SK-N-SH treated with all-trans-retinoic acid at 6 μM for 48 hours (cell line): Measurements from ENCODE around the gene YLPM1.

ENCODE experiments used
- CREB5 ChIP-seq: fragments of 250-450 bp; sonication (Bioruptor Pico); IDR thresholded peaks from 2 replicates; pipeline ENCODE4 v1.5.1; 2020; ENCODE audit warnings: low read depth, mild to moderate bottlenecking, moderate library complexity
- CSDC2 ChIP-seq: fragments of 250-450 bp; sonication (Bioruptor Pico); IDR thresholded peaks from 2 replicates; pipeline ENCODE4 v1.5.0; 2020; ENCODE audit warnings: mild to moderate bottlenecking, moderate library complexity
- CSRNP3 ChIP-seq: fragments of 250-450 bp; sonication (Bioruptor Pico); IDR thresholded peaks from 2 replicates; pipeline ENCODE4 v1.5.1; 2021; ENCODE audit warnings: mild to moderate bottlenecking, moderate library complexity
- GLIS3 ChIP-seq: fragments of 250-450 bp; sonication (Bioruptor Pico); IDR thresholded peaks from 2 replicates; pipeline ENCODE4 v1.5.0; 2020; ENCODE audit warnings: mild to moderate bottlenecking, moderate library complexity
- ISL1 ChIP-seq: fragments of 250-450 bp; sonication (Bioruptor Pico); IDR thresholded peaks from 2 replicates; pipeline ENCODE4 v2.1.2; 2022; ENCODE audit warnings: mild to moderate bottlenecking, moderate library complexity
- PATZ1 ChIP-seq: fragments of 250-450 bp; sonication (Bioruptor Pico); IDR thresholded peaks from 2 replicates; pipeline ENCODE4 v1.8.0; 2020; ENCODE audit warnings: mild to moderate bottlenecking, moderate library complexity, borderline replicate concordance
- POU6F1 ChIP-seq: fragments of 250-450 bp; sonication (Bioruptor Pico); IDR thresholded peaks from 2 replicates; pipeline ENCODE4 v1.8.0; 2021; ENCODE audit warnings: low read depth, mild to moderate bottlenecking, moderate library complexity, borderline replicate concordance
- RARB ChIP-seq: fragments of 250-450 bp; sonication (Bioruptor Pico); IDR thresholded peaks from 2 replicates; pipeline ENCODE4 v1.8.0; 2021; ENCODE audit warnings: mild to moderate bottlenecking, moderate library complexity
- SNAI2 ChIP-seq: fragments of 250-450 bp; sonication (Bioruptor Pico); IDR thresholded peaks from 2 replicates; pipeline ENCODE4 v1.5.0; 2020; ENCODE audit warnings: mild to moderate bottlenecking, moderate library complexity
- TCF4 ChIP-seq: fragments of 250-450 bp; sonication (Bioruptor Pico); IDR thresholded peaks from 2 replicates; pipeline ENCODE4 v1.8.0; 2021; ENCODE audit warnings: mild to moderate bottlenecking, moderate library complexity, borderline replicate concordance
- TSHZ2 ChIP-seq: fragments of 250-450 bp; sonication (Bioruptor Pico); IDR thresholded peaks from 2 replicates; pipeline ENCODE4 v1.5.0; 2020; ENCODE audit warnings: mild to moderate bottlenecking, moderate library complexity
- ZFP3 ChIP-seq: fragments of 250-450 bp; sonication (Bioruptor Pico); IDR thresholded peaks from 2 replicates; pipeline ENCODE4 v1.5.0; 2020; ENCODE audit warnings: mild to moderate bottlenecking, moderate library complexity
- ZNF565 ChIP-seq: fragments of 450-650 bp; formaldehyde crosslinking; conservative IDR thresholded peaks from 2 replicates; pipeline ENCODE4 v1.5.0; 2020; ENCODE audit warnings: low read depth, mild to moderate bottlenecking, moderate library complexity
- ZNF8 ChIP-seq: fragments of 450-650 bp; formaldehyde crosslinking; IDR thresholded peaks from 2 replicates; pipeline ENCODE4 v1.5.0; 2020; ENCODE audit warnings: mild to moderate bottlenecking, moderate library complexity

- TF ChIP-seq CSDC2 (no peak), CREB5 (CRISPR knock-in tag) (no peak), POU6F1 (no peak), PATZ1 (no peak), ZNF565 (CRISPR knock-in tag) (no peak), ISL1 (CRISPR knock-in tag) (no peak), ZNF8 (CRISPR knock-in tag) (no peak), RARB (CRISPR knock-in tag) (no peak), TCF4 (CRISPR knock-in tag) (no peak), ZFP3 (CRISPR knock-in tag) (no peak), TSHZ2 (CRISPR knock-in tag) (no peak), SNAI2 (CRISPR knock-in tag) (no peak), CSRNP3 (CRISPR knock-in tag) (no peak), GLIS3 (CRISPR knock-in tag) (no peak)
These were observed 101.1 kb downstream of the YLPM1 start for GRCh38 chr14:74864198-74864597.
